Activated naive CD8-positive, alpha-beta T cell treated with anti-CD3 and anti-CD28 coated beads, Interleukin-2, amount 10 ng/mL, durations not matched to agents 7 days and 5 days (primary cell): ENCODE results near the gene NPHP4. TPM values are rescaled to one million over a fixed set of nuclear protein-coding genes. Genes with fewer than 3 reads are reported as not detected.

Source experiments
- ATAC-seq: fragments of 150-1000 bp; cut with Tn5 transposase; one replicate; pipeline ENCODE4 v1.10.0; 2021; ENCODE audit warnings: low read depth, moderate library complexity
- POLR2A ChIA-PET: fragments of 350-600 bp; sonication (Branson Sonifier 250); formaldehyde crosslinking; loops from one replicate; lab custom pipeline; 2021; ENCODE audit warnings: antibody characterized with exemption; lab: Charles Lee
- DNase-seq: peaks from one replicate; pipeline ENCODE4 v3.0.0; 2021
- H3K27ac Mint-ChIP-seq: one replicate; pipeline ENCODE4 v1.8.0; 2022; ENCODE audit warnings: mild to moderate bottlenecking, mixed read lengths
- H3K27me3 Mint-ChIP-seq: one replicate; pipeline ENCODE4 v1.8.0; 2022; ENCODE audit warnings: mild to moderate bottlenecking, moderate library complexity, mixed read lengths
- H3K36me3 Mint-ChIP-seq: one replicate; pipeline ENCODE4 v1.8.0; 2021; ENCODE audit warnings: mild to moderate bottlenecking, mixed read lengths
- H3K4me1 Mint-ChIP-seq: one replicate; pipeline ENCODE4 v1.8.0; 2021; ENCODE audit warnings: mixed read lengths
- H3K4me3 Mint-ChIP-seq: one replicate; pipeline ENCODE4 v1.8.0; 2022; ENCODE audit warnings: mild to moderate bottlenecking, moderate library complexity, mixed read lengths
- H3K9me3 Mint-ChIP-seq: one replicate; pipeline ENCODE4 v1.8.0; 2021; ENCODE audit warnings: mixed read lengths
- total RNA-seq, 2 experiments: library from RNA; stranded (reverse); gene quantifications; one replicate each; pipeline ENCODE4 v1.2.3, GENCODE V29; 2021

NPHP4 gene
- total RNA-seq, 2 experiments from 2014 or later, result 16.4 to 17.5 TPM

- POLR2A ChIA-PET, result no interaction called here
- H3K36me3 Mint-ChIP-seq, result peaks cover 17% of the 10 kb centered on the region
- no peaks in the 10 kb centered on the region for H3K9me3 Mint-ChIP-seq
- no peak overlapping the region for H3K4me3 Mint-ChIP-seq
- H3K27me3 Mint-ChIP-seq, result no peaks in the 10 kb centered on the region
- H3K27ac Mint-ChIP-seq, result no peak overlapping the region
- peaks cover 11% of the 10 kb centered on the region for H3K4me1 Mint-ChIP-seq
- ATAC-seq, result no peak
- DNase-seq, result no peak
Measured at GRCh38 chr1:5950201-5950895, 41.9 kb downstream of the NPHP4 start.

DNA sequence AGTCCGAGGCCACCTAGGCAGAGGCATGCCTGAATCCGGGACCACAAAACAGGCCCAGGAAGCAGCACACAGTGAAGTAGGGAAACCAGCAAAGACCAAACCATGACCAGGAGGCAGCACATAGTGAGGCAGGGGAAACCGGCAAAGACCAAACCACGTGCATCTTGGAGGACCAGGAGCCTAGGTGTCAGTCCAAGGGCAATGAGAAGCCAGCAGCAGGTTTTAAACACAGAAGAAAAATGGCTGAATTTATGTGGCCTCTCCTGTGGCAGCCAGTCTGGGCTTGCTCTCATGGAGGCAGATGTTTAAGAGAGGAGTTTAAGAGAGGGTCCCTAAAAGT is 42.5 kb downstream of the NPHP4 start:
- DNase-seq, result no peak
- H3K9me3 Mint-ChIP-seq, result no peaks in the 10 kb centered on the region
- POLR2A ChIA-PET, result no interaction called here
- no peak overlapping the region for H3K27ac Mint-ChIP-seq
- no peak for ATAC-seq
- peaks cover 5% of the 10 kb centered on the region for H3K4me1 Mint-ChIP-seq
- peaks cover 12% of the 10 kb centered on the region for H3K36me3 Mint-ChIP-seq
- H3K27me3 Mint-ChIP-seq, result no peaks in the 10 kb centered on the region
- H3K4me3 Mint-ChIP-seq, result no peak overlapping the region

GRCh38 chr1:5949085-5949760 is 43.0 kb downstream of the NPHP4 start:
- no peak overlapping the region for H3K27ac Mint-ChIP-seq
- H3K27me3 Mint-ChIP-seq, result no peaks in the 10 kb centered on the region
- DNase-seq, result no peak
- no peak overlapping the region for H3K4me3 Mint-ChIP-seq
- H3K9me3 Mint-ChIP-seq, result no peaks in the 10 kb centered on the region
- ATAC-seq, result no peak
- H3K4me1 Mint-ChIP-seq, result no peaks in the 10 kb centered on the region
- peaks cover 9% of the 10 kb centered on the region for H3K36me3 Mint-ChIP-seq
- POLR2A ChIA-PET, result no interaction called here

DNA sequence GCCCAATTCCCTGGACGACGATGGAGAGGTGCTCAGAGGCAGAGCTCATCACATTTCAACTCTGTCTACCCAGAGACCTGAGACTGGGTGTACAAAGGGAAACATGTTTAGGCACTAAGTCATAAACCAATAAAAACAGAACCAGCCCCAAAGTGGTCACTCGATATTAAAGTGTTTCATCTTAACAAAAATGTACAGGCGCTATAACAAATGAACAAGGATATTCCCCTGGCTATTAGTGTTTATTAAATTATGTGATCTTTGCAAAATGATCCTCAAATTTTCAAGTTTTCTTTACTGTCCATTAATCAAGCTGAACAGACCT is 43.6 kb downstream of the NPHP4 start:
- no peak for DNase-seq
- no peak overlapping the region for H3K4me3 Mint-ChIP-seq
- POLR2A ChIA-PET, result no interaction called here
- H3K27me3 Mint-ChIP-seq, result no peaks in the 10 kb centered on the region
- no peak overlapping the region for H3K27ac Mint-ChIP-seq
- H3K9me3 Mint-ChIP-seq, result no peaks in the 10 kb centered on the region
- H3K4me1 Mint-ChIP-seq, result no peaks in the 10 kb centered on the region
- H3K36me3 Mint-ChIP-seq, result peaks cover 6% of the 10 kb centered on the region
- no peak for ATAC-seq

- Mint-ChIP-seq H3K27ac (no peak overlapping the region), H3K4me3 (no peak overlapping the region), H3K36me3 (peaks cover 6% of the 10 kb centered on the region), H3K4me1 (no peaks in the 10 kb centered on the region), H3K9me3 (no peaks in the 10 kb centered on the region), H3K27me3 (no peaks in the 10 kb centered on the region)
- POLR2A ChIA-PET, result no interaction called here
- ATAC-seq, result no peak
- DNase-seq, result no peak
Measured at GRCh38 chr1:5947978-5948680, 44.1 kb downstream of the NPHP4 start.

DNA sequence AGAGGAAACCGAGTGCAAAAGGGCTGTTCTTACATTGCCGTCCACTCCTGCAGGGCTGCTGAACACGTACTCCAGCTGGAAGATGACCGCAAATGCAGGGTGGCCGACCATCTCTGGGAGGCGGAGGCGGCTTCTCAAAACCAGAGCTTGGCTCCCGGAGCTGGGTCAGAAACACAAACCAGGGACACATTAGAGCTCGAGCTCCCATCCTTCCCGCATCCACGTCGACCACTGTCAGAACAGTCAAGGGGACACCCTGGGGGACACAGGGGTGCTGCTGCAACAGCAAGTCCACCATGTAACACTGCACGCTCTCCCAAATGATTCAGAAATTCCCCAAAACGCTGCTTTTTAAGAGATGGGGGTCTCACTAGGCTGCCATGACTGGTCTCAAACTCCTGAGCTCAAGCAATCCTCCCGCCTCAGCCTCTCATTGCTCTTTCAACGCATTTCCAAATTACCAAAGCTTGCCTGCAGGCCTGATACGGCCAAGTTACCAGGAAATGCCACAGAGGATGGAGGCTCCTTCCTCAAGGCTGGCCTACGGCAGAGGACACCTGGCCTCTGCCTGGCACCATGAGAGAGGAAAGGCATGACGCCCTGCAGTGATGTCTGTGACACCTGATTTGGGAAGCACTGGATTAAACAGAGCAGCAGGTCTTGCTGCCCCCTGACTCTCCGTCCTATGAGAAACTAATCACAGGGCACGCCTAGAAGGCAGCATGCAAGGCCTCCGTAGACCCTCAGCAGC is 45.0 kb downstream of the NPHP4 start:
- ATAC-seq, result no peak
- H3K9me3 Mint-ChIP-seq, result no peaks in the 10 kb centered on the region
- no peak overlapping the region for H3K4me3 Mint-ChIP-seq
- no peak for DNase-seq
- H3K27me3 Mint-ChIP-seq, result no peaks in the 10 kb centered on the region
- no peaks in the 10 kb centered on the region for H3K4me1 Mint-ChIP-seq
- no peak overlapping the region for H3K27ac Mint-ChIP-seq
- H3K36me3 Mint-ChIP-seq, result peaks cover 6% of the 10 kb centered on the region
- POLR2A ChIA-PET, result no interaction called here

DNA sequence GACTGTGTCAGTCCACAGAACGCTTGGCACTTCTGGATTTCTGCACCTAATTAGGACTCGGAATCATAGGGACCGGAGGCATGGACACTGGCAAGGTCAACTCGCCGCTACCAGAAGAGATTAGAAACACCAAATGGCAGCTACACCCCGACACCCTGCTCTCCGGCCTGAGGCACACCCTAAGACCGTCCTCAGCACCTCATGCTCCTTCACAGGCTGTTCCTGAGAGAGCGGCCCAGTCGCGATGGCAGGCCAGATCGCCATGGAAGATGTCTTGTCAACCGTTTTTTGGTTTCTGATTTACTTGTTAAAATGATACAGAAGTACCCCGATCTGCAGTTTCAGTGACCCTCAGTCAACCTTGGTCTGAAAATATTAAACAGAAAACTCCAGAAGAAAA is 46.8 kb downstream of the NPHP4 start:
- Mint-ChIP-seq H3K27me3 (no peaks in the 10 kb centered on the region), H3K4me3 (no peak overlapping the region), H3K4me1 (no peaks in the 10 kb centered on the region), H3K9me3 (no peaks in the 10 kb centered on the region), H3K27ac (no peak overlapping the region), H3K36me3 (peaks cover 3% of the 10 kb centered on the region)
- DNase-seq (no peak), ATAC-seq (no peak)
- POLR2A ChIA-PET, result no interaction called here

DNA sequence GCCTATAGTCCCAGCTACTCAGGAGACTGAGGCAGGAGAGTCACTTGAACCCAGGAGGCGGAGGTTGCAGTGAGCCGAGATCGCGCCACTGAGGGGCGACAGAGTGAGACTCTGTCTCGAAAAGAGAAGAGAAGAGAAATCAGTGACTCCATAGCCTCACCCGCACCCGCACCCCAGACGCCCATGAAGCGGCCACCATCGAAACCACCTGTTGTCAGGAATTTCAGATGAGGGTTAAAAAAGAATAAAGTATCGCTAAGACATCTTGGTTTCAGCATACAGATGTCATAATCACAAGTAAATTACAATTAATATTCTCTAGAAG is 47.4 kb downstream of the NPHP4 start:
- Mint-ChIP-seq H3K27me3 (no peaks in the 10 kb centered on the region), H3K4me3 (no peak overlapping the region), H3K9me3 (no peaks in the 10 kb centered on the region), H3K27ac (no peak overlapping the region), H3K4me1 (no peaks in the 10 kb centered on the region), H3K36me3 (peaks cover 3% of the 10 kb centered on the region)
- DNase-seq (no peak), ATAC-seq (no peak)
- POLR2A ChIA-PET, result no interaction called here

- H3K4me3 Mint-ChIP-seq, result no peak overlapping the region
- H3K27ac Mint-ChIP-seq, result no peak overlapping the region
- H3K9me3 Mint-ChIP-seq, result no peaks in the 10 kb centered on the region
- POLR2A ChIA-PET, result no interaction called here
- no peaks in the 10 kb centered on the region for H3K27me3 Mint-ChIP-seq
- H3K4me1 Mint-ChIP-seq, result no peaks in the 10 kb centered on the region
- H3K36me3 Mint-ChIP-seq, result peaks cover 5% of the 10 kb centered on the region
- no peak for DNase-seq
- no peak for ATAC-seq
Measured at GRCh38 chr1:5944154-5944842, 47.9 kb downstream of the NPHP4 start.

GRCh38 chr1:5943343-5944124 is 48.7 kb downstream of the NPHP4 start:
- no peaks in the 10 kb centered on the region for H3K27me3 Mint-ChIP-seq
- POLR2A ChIA-PET, result no interaction called here
- no peak for DNase-seq
- peaks cover 5% of the 10 kb centered on the region for H3K36me3 Mint-ChIP-seq
- ATAC-seq, result no peak
- H3K9me3 Mint-ChIP-seq, result no peaks in the 10 kb centered on the region
- H3K4me3 Mint-ChIP-seq, result no peak overlapping the region
- no peaks in the 10 kb centered on the region for H3K4me1 Mint-ChIP-seq
- H3K27ac Mint-ChIP-seq, result no peak overlapping the region

DNA sequence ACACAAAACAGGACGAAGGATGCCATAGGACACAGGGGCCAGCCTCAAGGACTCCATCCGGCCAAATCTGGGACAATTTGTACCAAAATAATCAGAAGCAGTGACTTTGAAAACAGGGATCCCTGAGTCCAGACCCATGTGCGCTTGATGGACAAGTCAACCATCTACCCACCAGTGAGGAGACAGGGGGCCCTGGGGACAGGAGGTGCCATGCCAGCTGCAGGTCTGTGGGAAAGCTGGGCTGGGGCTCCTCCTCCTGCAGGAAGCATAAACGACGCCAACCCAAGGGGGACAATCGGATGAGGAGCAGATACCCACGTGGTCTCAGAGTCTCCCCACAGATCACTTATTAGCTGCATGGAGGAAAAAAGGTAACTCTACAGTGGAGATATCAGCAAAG is 50.6 kb downstream of the NPHP4 start:
- Mint-ChIP-seq H3K27ac (no peak overlapping the region), H3K4me3 (no peak overlapping the region), H3K27me3 (no peaks in the 10 kb centered on the region), H3K36me3 (peaks cover 5% of the 10 kb centered on the region), H3K9me3 (no peaks in the 10 kb centered on the region), H3K4me1 (no peaks in the 10 kb centered on the region)
- DNase-seq (no peak), ATAC-seq (no peak)
- POLR2A ChIA-PET, result no interaction called here

DNA sequence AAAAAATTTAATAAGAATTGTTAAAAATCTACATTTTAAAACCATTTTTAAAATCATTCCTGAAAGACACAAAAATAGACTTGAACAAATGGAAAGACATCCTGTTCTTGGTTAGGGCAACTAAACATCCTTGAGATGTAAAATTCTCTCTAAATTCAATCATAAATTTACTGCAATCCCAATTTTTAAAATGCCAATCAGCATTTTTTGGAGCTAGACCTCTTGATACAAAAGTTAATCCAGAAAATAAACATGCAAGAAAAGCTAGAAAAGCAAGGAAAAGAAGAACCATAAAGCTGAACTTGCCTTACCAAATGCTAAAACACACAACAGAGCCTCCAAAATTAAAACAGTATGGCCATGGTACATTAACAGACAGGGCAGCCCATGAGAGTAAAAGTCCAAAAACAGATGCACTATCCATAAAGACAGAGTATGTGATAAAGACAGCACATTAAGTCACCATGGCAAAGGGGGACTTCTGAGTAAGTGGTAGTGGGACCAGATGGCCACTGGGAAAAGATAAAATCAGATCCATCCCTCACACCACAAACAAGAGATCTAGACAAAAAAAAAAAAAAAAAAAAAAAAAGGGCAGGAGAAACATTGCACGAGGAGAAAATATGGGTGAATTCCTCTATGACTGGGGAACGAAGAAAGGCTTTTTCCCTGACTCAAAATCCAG is 51.4 kb downstream of the NPHP4 start:
- no peaks in the 10 kb centered on the region for H3K9me3 Mint-ChIP-seq

More for the DNA sequence above, 51.4 kb downstream of the NPHP4 start:
- Mint-ChIP-seq H3K27ac (no peak overlapping the region), H3K4me1 (no peaks in the 10 kb centered on the region), H3K27me3 (no peaks in the 10 kb centered on the region), H3K36me3 (peaks cover 5% of the 10 kb centered on the region), H3K4me3 (no peak overlapping the region)
- ATAC-seq (no peak), DNase-seq (no peak)
- POLR2A ChIA-PET, result no interaction called here
